Keratinocyte (primary cell): ENCODE data around the gene HIVEP2. TPM values are rescaled to one million over a fixed set of nuclear protein-coding genes. Genes with fewer than 3 reads are reported as not detected.

Source experiments
- DNase-seq: peaks from one replicate; pipeline ENCODE4 v3.0.0-alpha.2; 2011; ENCODE audit warnings: low read depth, missing footprints, low spot score
- FAIRE-seq: peaks from 2 replicates; lab custom pipeline; 2011; peaks lifted over from hg19 to GRCh38; lab: Jason Lieb, UNC
- H2AFZ ChIP-seq: 2 replicates; pipeline ENCODE4 v1.6.0; 2012; ENCODE audit warnings: low read length, control low read depth, inconsistent platforms; ENCODE audit not compliant: control insufficient read depth
- H3K27ac ChIP-seq: 2 replicates; pipeline ENCODE4 v1.5.1; 2011; ENCODE audit warnings: low read length; ENCODE audit not compliant: control insufficient read depth, insufficient read depth
- H3K27me3 ChIP-seq: 3 replicates; pipeline ENCODE4 v1.6.0; 2011; ENCODE audit warnings: low read length; ENCODE audit not compliant: control insufficient read depth, insufficient read depth; ENCODE audit errors: extremely low read depth
- H3K36me3 ChIP-seq, 2 experiments: 2 replicates in 1 of 2; 3 replicates in 1 of 2; pipeline ENCODE4 v1.5.1; 2011; ENCODE audit warnings: low read length in 2 of 2, mild to moderate bottlenecking in 1 of 2; ENCODE audit not compliant: control insufficient read depth in 2 of 2, insufficient read depth in 2 of 2; ENCODE audit errors: extremely low read depth in 1 of 2
- H3K4me1 ChIP-seq: 3 replicates; pipeline ENCODE4 v1.5.1; 2011; ENCODE audit warnings: low read length; ENCODE audit not compliant: control insufficient read depth, insufficient read depth; ENCODE audit errors: extremely low read depth
- H3K4me2 ChIP-seq: 3 replicates; pipeline ENCODE4 v1.6.0; 2011; ENCODE audit warnings: low read depth, low read length; ENCODE audit not compliant: control insufficient read depth, insufficient read depth; ENCODE audit errors: extremely low read depth
- H3K4me3 ChIP-seq, 3 experiments: fragments of 200-600 bp in 1 of 3; sonication (generic) in 1 of 3; 2 replicates in 2 of 3; 3 replicates in 1 of 3; pipeline ENCODE4 v1.5.1; 2011 to 2016; ENCODE audit warnings: low read length in 3 of 3, mild to moderate bottlenecking in 3 of 3, control low read depth in 2 of 3, inconsistent platforms in 1 of 3, low read depth in 1 of 3, mixed read lengths in 1 of 3, mixed run types in 1 of 3, moderate library complexity in 1 of 3; ENCODE audit not compliant: control insufficient read depth in 2 of 3, insufficient read depth in 2 of 3; ENCODE audit errors: extremely low read depth in 1 of 3
- H3K79me2 ChIP-seq: 2 replicates; pipeline ENCODE4 v1.6.0; 2012; ENCODE audit warnings: low read length; ENCODE audit not compliant: control insufficient read depth, insufficient read depth
- H3K9ac ChIP-seq: 3 replicates; pipeline ENCODE4 v1.6.0; 2011; ENCODE audit warnings: low read length; ENCODE audit not compliant: control insufficient read depth, insufficient read depth; ENCODE audit errors: extremely low read depth
- H3K9me1 ChIP-seq: 3 replicates; pipeline ENCODE4 v1.6.0; 2011; ENCODE audit warnings: low read length; ENCODE audit not compliant: control insufficient read depth, insufficient read depth; ENCODE audit errors: extremely low read depth
- H3K9me3 ChIP-seq: 2 replicates; pipeline ENCODE4 v1.5.1; 2012; ENCODE audit warnings: low read depth, low read length; ENCODE audit not compliant: control insufficient read depth
- H4K20me1 ChIP-seq: 3 replicates; pipeline ENCODE4 v1.6.0; 2011; ENCODE audit warnings: low read length; ENCODE audit not compliant: control insufficient read depth, insufficient read depth; ENCODE audit errors: extremely low read depth
- CTCF ChIP-seq, 3 experiments: IDR thresholded peaks in 1 of 3; conservative IDR thresholded peaks in 1 of 3; optimal IDR thresholded peaks in 1 of 3; 2 replicates in 2 of 3; 3 replicates in 1 of 3; pipeline versions ENCODE3 to v1.5.1; 2011; ENCODE audit warnings: low read length in 3 of 3, mild to moderate bottlenecking in 3 of 3, moderate library complexity in 2 of 3, control low read depth in 1 of 3, inconsistent platforms in 1 of 3; ENCODE audit not compliant: insufficient read depth in 2 of 3; ENCODE audit errors: extremely low read depth in 1 of 3
- EZH2 ChIP-seq: IDR thresholded peaks from one replicate; pipeline ENCODE4 v1.6.1; 2012; ENCODE audit warnings: inconsistent platforms, mild to moderate bottlenecking, low read length, moderate library complexity
- dilution Hi-C: fragments of 300-500 bp; cut with MboI; formaldehyde crosslinking; loops from one replicate; pipeline ENCODE4 v1.7.0; 2020; ENCODE audit warnings: low sequenced_read_pairs; ENCODE audit not compliant: extremely low pct_ligation_motif_present
- polyA plus RNA-seq, 5 experiments: library from polyadenylated mRNA; depleted of rRNA in 3 of 5; stranded (reverse) in 3 of 5; stranded (forward) in 1 of 5; unstranded in 1 of 5; fragments of >200 nt; gene quantifications; 1 replicate in 1 of 5; 2 replicates in 3 of 5; 3 replicates in 1 of 5; pipeline versions ENCODE4 v1.2.1 to v1.2.3, GENCODE V29; 2011 to 2012; ENCODE audit warnings: missing spikeins in 2 of 5, low read depth in 1 of 5, low replicate concordance in 1 of 5

HIVEP2 gene
- polyA plus RNA-seq, 1 donor (not counting 4 experiments of a cell fraction or from before 2014, with no cell fraction given), result 8.9 TPM

GRCh38 chr6:142721215-142721920, 223.6 kb downstream of the HIVEP2 start:
- Histone ChIP-seq H2AFZ (no peak overlapping the region), H3K27ac (no peak overlapping the region), H3K9me1 (no peaks in the 10 kb centered on the region), H3K4me3 (no peak overlapping the region), H3K9ac (no peak overlapping the region), H3K9me3 (no peaks in the 10 kb centered on the region), H4K20me1 (no peaks in the 10 kb centered on the region), H3K4me2 (no peak overlapping the region), H3K79me2 (no peaks in the 10 kb centered on the region), H3K4me1 (peaks cover 7% of the 10 kb centered on the region), H3K36me3 (no peaks in the 10 kb centered on the region), H3K27me3 (no peaks in the 10 kb centered on the region)
- DNase-seq, result no peak
- no peak for FAIRE-seq
- dilution Hi-C loops, result no loop called here
- no peak for TF ChIP-seq CTCF (optimal IDR thresholded peaks at IDR 0.05 in 1 of 3, IDR thresholded peaks at IDR 0.05 in 1 of 3, conservative IDR thresholded peaks at IDR 0.05 in 1 of 3; ENCODE audit: extremely low read depth in 1 of 3, insufficient read depth in 2 of 3, low read length in 3 of 3)
- TF ChIP-seq EZH2, result no peak

- Histone ChIP-seq H3K9me1 (no peaks in the 10 kb centered on the region), H3K79me2 (no peaks in the 10 kb centered on the region), H3K4me3 (no peak overlapping the region), H3K9me3 (no peaks in the 10 kb centered on the region), H3K27me3 (peaks cover 3% of the 10 kb centered on the region), H3K4me1 (peaks cover 3% of the 10 kb centered on the region), H3K4me2 (no peak overlapping the region), H2AFZ (no peak overlapping the region), H3K36me3 (no peaks in the 10 kb centered on the region), H3K27ac (no peak overlapping the region), H4K20me1 (no peaks in the 10 kb centered on the region), H3K9ac (no peak overlapping the region)
- no peak for FAIRE-seq
- dilution Hi-C loops, result no loop called here
- DNase-seq, result no peak
- TF ChIP-seq EZH2, result no peak
- TF ChIP-seq CTCF (optimal IDR thresholded peaks at IDR 0.05 in 1 of 3, IDR thresholded peaks at IDR 0.05 in 1 of 3, conservative IDR thresholded peaks at IDR 0.05 in 1 of 3; ENCODE audit: extremely low read depth in 1 of 3, insufficient read depth in 2 of 3, low read length in 3 of 3), result no peak
Measured at GRCh38 chr6:142718667-142719191, 226.2 kb downstream of the HIVEP2 start.
